Gastroesophageal sphincter (tissue), 4 donors: ENCODE results near the gene RPL36. TPM values are rescaled to one million over a fixed set of nuclear protein-coding genes. Genes with fewer than 3 reads are reported as not detected.

ENCODE experiments used
- ATAC-seq: fragments of 150-250 bp; one replicate; pipeline ENCODE4 v1.9.1; 2016; ENCODE audit warnings: mild to moderate bottlenecking, moderate library complexity
- H3K27ac ChIP-seq, 4 donors: fragments of 200-600 bp; sonication (generic) in 3 of 4; 1 replicate in 3 of 4; 2 replicates in 1 of 4; pipeline ENCODE4 v1.5.1; 2016 to 2019
- H3K27me3 ChIP-seq: fragments of 200-600 bp; sonication (generic); one replicate; pipeline ENCODE4 v1.5.1; 2019
- H3K36me3 ChIP-seq, 2 donors: fragments of 200-600 bp; sonication (generic); one replicate each; pipeline ENCODE4 v1.5.1; 2019; ENCODE audit warnings: control low read depth in 1 of 2
- H3K4me1 ChIP-seq, 3 donors: fragments of 200-600 bp; sonication (generic); 1 replicate in 2 of 3; 2 replicates in 1 of 3; pipeline ENCODE4 v1.5.1; 2016 to 2019; ENCODE audit warnings: control low read depth in 2 of 3
- H3K4me3 ChIP-seq, 2 donors: fragments of 200-600 bp; sonication (generic); one replicate each; pipeline ENCODE4 v1.5.1; 2019; ENCODE audit warnings: mild to moderate bottlenecking in 1 of 2, moderate library complexity in 1 of 2
- H3K9me3 ChIP-seq, 3 donors: fragments of 200-600 bp; sonication (generic); one replicate each; pipeline ENCODE4 v1.5.1; 2017 to 2019; ENCODE audit warnings: control low read depth in 2 of 3
- CTCF ChIP-seq, 4 experiments: fragments of 200-600 bp in 2 of 4; fragments of 450-650 bp in 2 of 4; sonication (generic) in 1 of 4; IDR thresholded peaks; one replicate each; pipeline ENCODE4 v1.5.1; 2017 to 2019; ENCODE audit warnings: antibody characterized with exemption in 4 of 4, mild to moderate bottlenecking in 2 of 4, moderate library complexity in 2 of 4
- EP300 ChIP-seq: sonication (generic); formaldehyde crosslinking; IDR thresholded peaks from one replicate; pipeline ENCODE4 v1.6.1; 2017; ENCODE audit warnings: antibody characterized with exemption, mild to moderate bottlenecking
- POLR2A ChIP-seq, 2 donors: fragments of 450-650 bp; IDR thresholded peaks; one replicate each; pipeline ENCODE4 v1.6.1; 2017; ENCODE audit warnings: antibody characterized with exemption in 2 of 2, mild to moderate bottlenecking in 2 of 2, moderate library complexity in 1 of 2
- POLR2AphosphoS5 ChIP-seq: sonication (generic); formaldehyde crosslinking; IDR thresholded peaks from one replicate; pipeline ENCODE4 v1.6.1; 2017; ENCODE audit warnings: antibody characterized with exemption
- WGBS, 2 donors: methylation state at CpG; one replicate each; pipeline ENCODE4 v1.1.5; 2018; ENCODE audit warnings: low coverage in 1 of 2; 5-methylcytosine and 5-hydroxymethylcytosine counted together
- total RNA-seq, 4 donors: library from RNA; depleted of rRNA; stranded (reverse); fragments of >200 nt; gene quantifications; one replicate each; pipeline ENCODE4 v1.1.0, GENCODE V29; 2016

Gene RPL36
- total RNA-seq, 4 donors from 2014 or later: 393 to 1,204 (median 723) TPM

DNA sequence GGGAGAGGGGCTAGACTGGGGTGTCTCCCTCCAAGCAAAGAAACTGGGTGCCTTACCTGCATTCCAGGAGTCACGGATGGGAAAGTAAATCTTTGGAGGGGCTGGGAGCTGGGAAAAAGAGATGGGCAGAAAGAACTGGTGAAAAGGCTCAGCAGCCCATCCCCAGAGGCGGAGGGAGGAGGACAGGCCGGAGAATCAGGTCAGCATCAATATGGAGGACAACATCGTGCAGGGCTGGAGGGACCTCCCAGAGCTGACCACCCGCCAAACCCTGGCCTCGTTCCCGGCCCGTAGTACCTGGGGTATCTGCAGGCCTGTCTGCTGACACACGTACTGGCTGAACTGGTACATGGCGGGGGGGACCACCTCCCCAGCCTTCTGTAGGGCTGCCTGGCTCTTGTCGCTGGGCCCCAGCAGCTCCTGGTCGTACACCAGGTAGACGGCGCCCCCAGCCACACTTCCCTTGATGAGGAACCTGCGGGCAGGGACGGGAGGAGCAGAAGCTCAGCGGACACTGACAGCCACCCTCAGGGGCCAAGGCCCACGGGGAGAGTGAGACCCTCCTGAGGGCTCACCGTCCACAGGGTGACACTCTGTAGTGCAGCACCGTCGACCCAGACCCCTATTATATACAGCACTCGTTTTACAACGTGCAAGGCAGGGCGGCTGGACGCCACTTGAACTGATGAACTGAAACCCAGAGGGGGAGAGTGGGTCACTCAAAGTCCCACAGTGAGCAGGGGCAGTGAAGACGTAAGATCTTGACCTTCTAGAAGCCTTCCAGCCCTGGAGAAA, 10.6 kb upstream of the RPL36 start:
- WGBS, 2 donors: 25 to 32% methylated on average over 4 to 15 of the region's 26 CpGs
- Histone ChIP-seq H3K27ac (peak overlapping the region; percentile 76 to 98 (median 94)), H3K27me3 (no peaks in the 10 kb centered on the region), H3K4me3 (peak overlapping the region; percentile 74 to 79), H3K36me3 (peaks cover 0 to 19% of the 10 kb centered on the region in 2 donors), H3K4me1 (peaks cover 0 to 31% (median 14%) of the 10 kb centered on the region in 3 donors), H3K9me3 (no peaks in the 10 kb centered on the region)
- no peak for TF ChIP-seq EP300
- TF ChIP-seq POLR2AphosphoS5: no peak
- TF ChIP-seq CTCF (IDR thresholded peaks at IDR 0.05): no peak
- TF ChIP-seq POLR2A (IDR thresholded peaks at IDR 0.05): no peak
- ATAC-seq: no peak

GRCh38 chr19:5680084-5680436, 10.0 kb upstream of the RPL36 start:
- Histone ChIP-seq H3K9me3 (no peaks in the 10 kb centered on the region), H3K27ac (peak overlapping the region; percentile 76 to 98 (median 94)), H3K36me3 (peaks cover 0 to 19% of the 10 kb centered on the region in 2 donors), H3K4me1 (peaks cover 0 to 31% (median 14%) of the 10 kb centered on the region in 3 donors), H3K27me3 (no peaks in the 10 kb centered on the region), H3K4me3 (peak overlapping the region; percentile 74 to 79)
- 0% methylated on average over 5 of the region's 23 CpGs; no CpG with 5 or more reads in 1 of the 2 donors for WGBS, 2 donors
- ATAC-seq: peak; percentile 2
- TF ChIP-seq POLR2A (IDR thresholded peaks at IDR 0.05) (peak in 1 of 2 donors; percentile 29), CTCF (IDR thresholded peaks at IDR 0.05) (peak in 1 of 4 experiments; percentile 11), EP300 (no peak), POLR2AphosphoS5 (no peak)

DNA sequence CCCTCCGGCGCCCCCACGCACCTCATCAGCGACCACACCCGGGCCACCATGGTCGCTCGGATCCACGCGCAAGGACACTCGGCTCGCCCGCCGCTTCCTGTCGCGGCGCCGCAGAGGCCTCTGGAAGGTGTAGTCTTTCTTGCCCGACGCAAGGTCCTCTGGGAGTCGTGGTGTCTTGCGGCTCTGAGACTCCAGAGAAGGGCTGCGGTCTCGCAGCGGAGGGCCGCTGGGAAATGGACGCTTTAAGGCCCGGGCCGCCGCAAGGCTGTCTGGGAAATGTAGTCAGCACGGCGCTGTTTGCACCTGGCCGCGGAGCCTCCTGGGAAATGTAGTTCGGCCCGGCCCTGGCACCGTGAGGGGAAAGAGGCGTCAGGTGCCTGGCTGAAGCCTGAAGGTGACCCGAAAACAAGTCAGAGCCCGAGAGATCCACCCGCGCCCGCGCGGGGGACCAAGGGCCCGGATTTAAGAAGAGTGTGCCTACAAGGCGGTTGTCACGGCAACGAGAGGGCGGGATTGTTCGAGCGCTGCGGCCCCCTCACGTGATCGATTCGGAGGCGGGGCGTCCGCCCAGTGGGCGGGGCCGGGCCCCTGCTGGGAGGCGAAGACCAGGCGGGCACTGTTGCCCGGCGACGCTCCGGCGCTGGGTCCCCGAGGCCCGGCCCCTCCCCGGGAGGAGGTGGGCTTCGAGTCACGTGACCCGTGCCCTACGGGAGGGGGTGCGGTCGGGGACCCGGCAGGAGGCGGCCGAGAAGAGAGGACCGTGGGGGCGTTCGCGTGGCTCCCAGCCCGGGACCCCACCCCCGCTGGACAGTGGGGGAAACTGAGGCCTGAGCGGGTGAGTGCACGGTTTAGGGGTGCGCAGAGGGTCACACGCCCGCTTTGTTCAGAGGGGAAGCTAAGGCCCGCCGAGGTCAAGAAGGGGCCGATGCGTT, 9.4 kb upstream of the RPL36 start, which contains the start of the genes HSD11B1L and MICOS13:
Gene HSD11B1L (plus strand): TSS at position 591 of the 932 bp plus-strand sequence. CDS start 3,806 bp downstream, outside the sequence.
Gene MICOS13 (minus strand): TSS at position 80 of the 932 bp plus-strand sequence. CDS start 30 bp downstream, at position 50.
- no peaks in the 10 kb centered on the region for H3K9me3 ChIP-seq
- ATAC-seq: peak; percentile 98
- 8% methylated on average over 5 of the region's 94 CpGs; no CpG with 5 or more reads in 1 of the 2 donors for WGBS, 2 donors
- H3K27ac ChIP-seq: peak within 1 kb of the TSS; percentile 76 to 98 (median 94)
- peak within 1 kb of the TSS; percentile 74 to 79 for H3K4me3 ChIP-seq
- H3K4me1 ChIP-seq: peaks cover 0 to 31% (median 14%) of the 10 kb centered on the region in 3 donors
- no peaks in the 10 kb centered on the region for H3K27me3 ChIP-seq
- H3K36me3 ChIP-seq: peaks cover 0 to 19% of the 10 kb centered on the region in 2 donors
- TF ChIP-seq EP300 (no peak), POLR2AphosphoS5 (no peak), CTCF (IDR thresholded peaks at IDR 0.05) (no peak), POLR2A (IDR thresholded peaks at IDR 0.05) (no peak)

DNA sequence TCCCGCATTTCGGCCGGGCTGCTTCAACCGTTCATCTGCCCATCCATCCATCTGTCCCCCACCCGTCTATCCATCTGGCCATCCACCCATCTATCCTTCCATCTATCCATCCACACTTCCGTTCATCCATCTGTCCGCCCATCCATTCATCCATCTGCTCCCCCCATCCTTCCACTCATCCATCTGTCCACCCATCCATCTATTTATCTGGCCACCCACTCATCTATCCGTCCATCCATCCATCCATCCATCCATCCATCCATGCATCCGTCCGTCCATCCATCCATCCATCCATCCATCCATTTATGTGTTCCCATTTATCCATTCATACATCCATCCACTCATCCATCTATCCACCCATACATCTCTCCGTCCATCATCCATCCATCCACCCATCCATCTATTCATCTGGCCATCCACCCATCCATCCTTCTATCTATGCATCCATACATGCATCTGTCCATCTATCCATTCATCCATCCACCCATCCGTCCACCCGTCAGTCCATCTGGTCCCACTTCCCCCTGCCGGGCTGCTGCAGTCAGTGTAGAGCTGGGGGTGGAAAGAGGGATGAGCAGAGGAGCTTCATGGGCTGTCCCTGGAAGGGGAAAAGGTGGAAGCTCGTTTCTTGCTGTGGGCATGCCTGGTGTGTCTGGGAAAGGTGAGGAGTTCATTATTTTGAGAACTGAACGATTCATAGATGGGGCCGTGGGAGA, 8.5 kb upstream of the RPL36 start:
- no peak for ATAC-seq
- Histone ChIP-seq H3K4me3 (peak overlapping the region; percentile 74 to 79), H3K36me3 (peaks cover 0 to 19% of the 10 kb centered on the region in 2 donors), H3K27me3 (no peaks in the 10 kb centered on the region), H3K27ac (peak overlapping the region in 3 of 4 donors; percentile 91 to 98 (median 96)), H3K4me1 (peaks cover 0 to 37% (median 14%) of the 10 kb centered on the region in 3 donors), H3K9me3 (no peaks in the 10 kb centered on the region)
- TF ChIP-seq POLR2A (IDR thresholded peaks at IDR 0.05) (no peak), CTCF (IDR thresholded peaks at IDR 0.05) (no peak), EP300 (no peak), POLR2AphosphoS5 (no peak)
- WGBS, 2 donors: 44 to 51% methylated on average over 14 of the region's 17 CpGs
